GM08714 (cell line): Measurements from ENCODE around the gene DDX51.

ENCODE experiments used
- H3K4me3 ChIP-seq: fragments of 200-500 bp; sonication (Bioruptor generic); 2 replicates; pipeline ENCODE4 v1.5.1; 2014; ENCODE audit warnings: mild to moderate bottlenecking, low read length, inconsistent platforms
- ZNF274 ChIP-seq: IDR thresholded peaks from 2 replicates; pipeline ENCODE4 v1.6.1; 2012; ENCODE audit warnings: mild to moderate bottlenecking, low read depth, low read length

Gene DDX51

GRCh38 chr12:132144115-132144809 lies at the start of gene DDX51, which contains the start of gene NOC4L:
DDX51 (minus strand) TSS chr12:132144319; CDS start chr12:132144296, 23 bp downstream.
NOC4L (plus strand) TSS chr12:132144457; CDS start chr12:132144489, 32 bp downstream.
- TF ChIP-seq ZNF274, result no peak
- peak within 1 kb of the TSS; percentile 91 for H3K4me3 ChIP-seq

- no peak overlapping the region for H3K4me3 ChIP-seq
- TF ChIP-seq ZNF274, result no peak
Measured at GRCh38 chr12:132191715-132192553, 47.8 kb upstream of the DDX51 start.

GRCh38 chr12:132190834-132191500 lies 46.8 kb upstream of the DDX51 start:
- TF ChIP-seq ZNF274, result no peak
- no peak overlapping the region for H3K4me3 ChIP-seq

- TF ChIP-seq ZNF274, result no peak
- H3K4me3 ChIP-seq, result peak overlapping the region; percentile 67; the same call in 1 of the 2 replicates
Measured at GRCh38 chr12:132190012-132190755, 46.1 kb upstream of the DDX51 start.

GRCh38 chr12:132189378-132190011 lies 45.4 kb upstream of the DDX51 start:
- H3K4me3 ChIP-seq, result peak overlapping the region; percentile 67; the same call in 1 of the 2 replicates
- no peak for TF ChIP-seq ZNF274

- peak overlapping the region; percentile 36; the same call in 1 of the 2 replicates for H3K4me3 ChIP-seq
- TF ChIP-seq ZNF274, result no peak
Measured at GRCh38 chr12:132188916-132189325, 44.8 kb upstream of the DDX51 start.

- no peak for TF ChIP-seq ZNF274
- no peak overlapping the region for H3K4me3 ChIP-seq
Measured at GRCh38 chr12:132188451-132188901, 44.4 kb upstream of the DDX51 start.

- H3K4me3 ChIP-seq, result no peak overlapping the region
- TF ChIP-seq ZNF274, result no peak
Measured at GRCh38 chr12:132187646-132188450, 43.7 kb upstream of the DDX51 start.

- H3K4me3 ChIP-seq, result no peak overlapping the region
- TF ChIP-seq ZNF274, result no peak
Measured at GRCh38 chr12:132186857-132187620, 42.9 kb upstream of the DDX51 start.

- no peak overlapping the region for H3K4me3 ChIP-seq
- no peak for TF ChIP-seq ZNF274
Measured at GRCh38 chr12:132186208-132186856, 42.2 kb upstream of the DDX51 start.

GRCh38 chr12:132185705-132186104 lies 41.6 kb upstream of the DDX51 start:
- no peak for TF ChIP-seq ZNF274
- no peak overlapping the region for H3K4me3 ChIP-seq
